Liver (tissue), 9 donors: ENCODE data around the gene DOCK1. TPM values are rescaled to one million over a fixed set of nuclear protein-coding genes. Genes with fewer than 3 reads are reported as not detected.

ENCODE experiments used
- DNase-seq: peaks from one replicate; pipeline ENCODE4 v3.0.0-alpha.2; 2017; ENCODE audit warnings: low spot score
- H3K27ac ChIP-seq, 2 donors: one replicate each; pipeline ENCODE4 v1.7.0; 2013; ENCODE audit warnings: inconsistent platforms in 2 of 2, low read length in 2 of 2, control low read depth in 1 of 2, low read depth in 1 of 2, mild to moderate bottlenecking in 1 of 2
- H3K27me3 ChIP-seq, 4 donors: one replicate each; pipeline versions ENCODE4 v1.6.1 to v1.7.0; 2013; ENCODE audit warnings: low read length in 3 of 4, inconsistent platforms in 1 of 4, mild to moderate bottlenecking in 1 of 4, moderate library complexity in 1 of 4; ENCODE audit not compliant: control insufficient read depth in 4 of 4, insufficient read depth in 4 of 4
- H3K36me3 ChIP-seq, 4 donors: one replicate each; pipeline versions ENCODE4 v1.6.1 to v1.7.0; 2013; ENCODE audit warnings: low read length in 3 of 4, mild to moderate bottlenecking in 3 of 4, low read depth in 1 of 4, moderate library complexity in 1 of 4; ENCODE audit not compliant: control insufficient read depth in 4 of 4, insufficient read depth in 3 of 4
- H3K4me1 ChIP-seq, 4 donors: one replicate each; pipeline versions ENCODE4 v1.6.1 to v1.7.0; 2013; ENCODE audit warnings: low read length in 3 of 4, mild to moderate bottlenecking in 3 of 4, moderate library complexity in 1 of 4; ENCODE audit not compliant: control insufficient read depth in 4 of 4, insufficient read depth in 4 of 4
- H3K4me3 ChIP-seq, 3 donors: one replicate each; pipeline versions ENCODE4 v1.6.1 to v1.7.0; 2013; ENCODE audit warnings: low read length in 3 of 3, control low read depth in 1 of 3, low read depth in 1 of 3, mild to moderate bottlenecking in 1 of 3
- H3K9ac ChIP-seq, 2 donors: one replicate each; pipeline ENCODE4 v1.7.0; 2013; ENCODE audit warnings: low read length in 2 of 2, mild to moderate bottlenecking in 2 of 2, moderate library complexity in 2 of 2, control low read depth in 1 of 2, low read depth in 1 of 2
- H3K9me3 ChIP-seq, 4 donors: one replicate each; pipeline versions ENCODE4 v1.6.1 to v1.7.0; 2013; ENCODE audit warnings: low read length in 3 of 4; ENCODE audit not compliant: control insufficient read depth in 4 of 4
- EGR1 ChIP-seq, 2 donors: IDR thresholded peaks; 2 replicates each; pipeline ENCODE4 v1.6.1; 2016 to 2018; ENCODE audit warnings: antibody characterized with exemption in 2 of 2, low read depth in 2 of 2
- FOXA1 ChIP-seq: IDR thresholded peaks from 2 replicates; pipeline ENCODE4 v1.6.1; 2016; ENCODE audit warnings: antibody characterized with exemption
- FOXA2 ChIP-seq: IDR thresholded peaks from 2 replicates; pipeline ENCODE4 v1.6.1; 2016; ENCODE audit warnings: antibody characterized with exemption
- GABPA ChIP-seq, 2 donors: IDR thresholded peaks in 1 of 2; conservative IDR thresholded peaks in 1 of 2; 2 replicates each; pipeline ENCODE4 v1.6.1; 2016; ENCODE audit warnings: antibody characterized with exemption in 2 of 2, mild to moderate bottlenecking in 1 of 2, moderate library complexity in 1 of 2
- HNF4A ChIP-seq, 2 donors: conservative IDR thresholded peaks; 2 replicates each; pipeline ENCODE4 v1.6.1; 2016; ENCODE audit warnings: antibody characterized with exemption in 2 of 2, mild to moderate bottlenecking in 2 of 2
- HNF4G ChIP-seq: IDR thresholded peaks from 2 replicates; pipeline ENCODE4 v1.6.1; 2016; ENCODE audit warnings: antibody characterized with exemption
- JUND ChIP-seq, 2 donors: IDR thresholded peaks; 2 replicates each; pipeline ENCODE4 v1.6.1; 2016; ENCODE audit warnings: antibody characterized with exemption in 2 of 2
- NR2F2 ChIP-seq: IDR thresholded peaks from 2 replicates; pipeline ENCODE4 v1.6.1; 2016; ENCODE audit warnings: antibody characterized with exemption
- RAD21 ChIP-seq, 2 donors: IDR thresholded peaks; 2 replicates each; pipeline ENCODE4 v1.6.1; 2016; ENCODE audit warnings: antibody characterized with exemption in 2 of 2, mild to moderate bottlenecking in 2 of 2
- RXRA ChIP-seq, 2 donors: IDR thresholded peaks; 2 replicates each; pipeline ENCODE4 v1.6.1; 2017 to 2018; ENCODE audit warnings: antibody characterized with exemption in 2 of 2, mild to moderate bottlenecking in 1 of 2
- SP1 ChIP-seq: IDR thresholded peaks from 2 replicates; pipeline ENCODE4 v1.6.1; 2018; ENCODE audit warnings: antibody characterized with exemption, mild to moderate bottlenecking
- TAF1 ChIP-seq: conservative IDR thresholded peaks from 2 replicates; pipeline ENCODE4 v1.6.1; 2016; ENCODE audit warnings: antibody characterized with exemption, mild to moderate bottlenecking
- YY1 ChIP-seq: IDR thresholded peaks from 2 replicates; pipeline ENCODE4 v1.6.1; 2016; ENCODE audit warnings: antibody characterized with exemption, mild to moderate bottlenecking
- WGBS: extraction: QIAGEN DNeasy Blood & Tissue Kit; methylation state at CpG from one replicate; pipeline ENCODE4 v1.1.7; 2013; 5-methylcytosine and 5-hydroxymethylcytosine counted together
- polyA plus RNA-seq, 2 donors: library from polyadenylated mRNA; stranded (reverse) in 1 of 2; unstranded in 1 of 2; fragments of 200-250 nt in 1 of 2; fragments of >200 nt in 1 of 2; fragmentation: Nextera tagmentation in 1 of 2; extraction: Ambion mirVana in 1 of 2; gene quantifications; one replicate each; pipeline versions ENCODE4 v1.2.1 to v1.2.3, GENCODE V29; 2013 to 2015
- total RNA-seq, 2 donors: library from RNA; depleted of rRNA; stranded (reverse); fragments of >200 nt; gene quantifications; one replicate each; pipeline ENCODE4 v1.2.3, GENCODE V29; 2014
- TF ChIP-seq, protein P1 (sequence below): IDR thresholded peaks from 2 replicates; pipeline ENCODE4 v1.6.1; 2016; ENCODE audit warnings: antibody characterized with exemption, mild to moderate bottlenecking
- TF ChIP-seq, protein P2 (sequence below): IDR thresholded peaks from 2 replicates; pipeline ENCODE4 v1.6.1; 2016; ENCODE audit warnings: antibody characterized with exemption
- TF ChIP-seq, protein P3 (sequence below): IDR thresholded peaks from 2 replicates; pipeline ENCODE4 v1.6.1; 2016; ENCODE audit warnings: antibody characterized with exemption
- TF ChIP-seq, protein P4 (sequence below): fragments of 150-350 bp; IDR thresholded peaks from 2 replicates; pipeline ENCODE4 v1.5.1; 2017; ENCODE audit warnings: improper control_type of control experiment, low read depth, low read length; ENCODE audit not compliant: missing input control
- TF ChIP-seq, protein P5 (sequence below): IDR thresholded peaks from 2 replicates; pipeline ENCODE4 v1.6.1; 2016; ENCODE audit warnings: antibody characterized with exemption
- donor health status: healthy.
- donor health status: healthy.
- donor health status: healthy.
- donor health status: healthy.
- donor health status: healthy.

The DOCK1 gene
- total and polyA plus RNA-seq, 4 donors = 3.8 to 28.8 (median 9.1) TPM

DNA sequence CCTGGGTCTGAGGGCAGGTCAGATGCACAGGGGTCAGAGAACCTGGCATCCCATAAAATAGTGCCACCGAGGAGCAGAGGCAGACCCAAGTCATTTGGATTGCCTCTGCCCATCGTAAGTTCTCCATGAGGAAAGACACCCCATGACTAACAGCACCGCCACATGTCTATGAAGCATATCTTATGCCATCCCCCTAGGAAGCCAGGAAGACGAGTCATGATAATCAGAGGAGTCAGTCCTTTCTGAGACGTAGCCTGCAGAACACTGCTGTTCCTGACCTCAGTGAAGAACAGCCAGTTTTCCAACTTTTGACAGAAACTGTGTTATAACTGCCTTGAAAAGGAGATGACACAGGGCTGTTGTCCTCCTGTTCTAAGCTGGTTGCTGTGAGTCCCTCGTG lies 239.9 kb downstream of the DOCK1 start:
- Histone ChIP-seq H3K9me3 (no peaks in the 10 kb centered on the region), H3K4me3 (no peak overlapping the region), H3K36me3 (no peaks in the 10 kb centered on the region), H3K9ac (no peak overlapping the region), H3K4me1 (no peaks in the 10 kb centered on the region), H3K27ac (no peak overlapping the region), H3K27me3 (no peaks in the 10 kb centered on the region)
- 95% methylated on average over 6 of the region's 6 CpGs for WGBS
- TF ChIP-seq FOXA2 (no peak), SP1 (no peak), NR2F2 (no peak), GABPA (IDR thresholded peaks at IDR 0.05 in 1 of 2, conservative IDR thresholded peaks at IDR 0.05 in 1 of 2) (no peak), JUND (IDR thresholded peaks at IDR 0.05) (no peak), TAF1 (no peak), HNF4G (no peak), HNF4A (conservative IDR thresholded peaks at IDR 0.05) (no peak), FOXA1 (no peak), YY1 (no peak), EGR1 (IDR thresholded peaks at IDR 0.05; ENCODE audit: low read depth in 2 of 2) (no peak), RAD21 (IDR thresholded peaks at IDR 0.05) (no peak), RXRA (IDR thresholded peaks at IDR 0.05) (no peak)
- TF ChIP-seq, protein P1, sequence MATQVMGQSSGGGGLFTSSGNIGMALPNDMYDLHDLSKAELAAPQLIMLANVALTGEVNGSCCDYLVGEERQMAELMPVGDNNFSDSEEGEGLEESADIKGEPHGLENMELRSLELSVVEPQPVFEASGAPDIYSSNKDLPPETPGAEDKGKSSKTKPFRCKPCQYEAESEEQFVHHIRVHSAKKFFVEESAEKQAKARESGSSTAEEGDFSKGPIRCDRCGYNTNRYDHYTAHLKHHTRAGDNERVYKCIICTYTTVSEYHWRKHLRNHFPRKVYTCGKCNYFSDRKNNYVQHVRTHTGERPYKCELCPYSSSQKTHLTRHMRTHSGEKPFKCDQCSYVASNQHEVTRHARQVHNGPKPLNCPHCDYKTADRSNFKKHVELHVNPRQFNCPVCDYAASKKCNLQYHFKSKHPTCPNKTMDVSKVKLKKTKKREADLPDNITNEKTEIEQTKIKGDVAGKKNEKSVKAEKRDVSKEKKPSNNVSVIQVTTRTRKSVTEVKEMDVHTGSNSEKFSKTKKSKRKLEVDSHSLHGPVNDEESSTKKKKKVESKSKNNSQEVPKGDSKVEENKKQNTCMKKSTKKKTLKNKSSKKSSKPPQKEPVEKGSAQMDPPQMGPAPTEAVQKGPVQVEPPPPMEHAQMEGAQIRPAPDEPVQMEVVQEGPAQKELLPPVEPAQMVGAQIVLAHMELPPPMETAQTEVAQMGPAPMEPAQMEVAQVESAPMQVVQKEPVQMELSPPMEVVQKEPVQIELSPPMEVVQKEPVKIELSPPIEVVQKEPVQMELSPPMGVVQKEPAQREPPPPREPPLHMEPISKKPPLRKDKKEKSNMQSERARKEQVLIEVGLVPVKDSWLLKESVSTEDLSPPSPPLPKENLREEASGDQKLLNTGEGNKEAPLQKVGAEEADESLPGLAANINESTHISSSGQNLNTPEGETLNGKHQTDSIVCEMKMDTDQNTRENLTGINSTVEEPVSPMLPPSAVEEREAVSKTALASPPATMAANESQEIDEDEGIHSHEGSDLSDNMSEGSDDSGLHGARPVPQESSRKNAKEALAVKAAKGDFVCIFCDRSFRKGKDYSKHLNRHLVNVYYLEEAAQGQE = no peak
- TF ChIP-seq, protein P2, sequence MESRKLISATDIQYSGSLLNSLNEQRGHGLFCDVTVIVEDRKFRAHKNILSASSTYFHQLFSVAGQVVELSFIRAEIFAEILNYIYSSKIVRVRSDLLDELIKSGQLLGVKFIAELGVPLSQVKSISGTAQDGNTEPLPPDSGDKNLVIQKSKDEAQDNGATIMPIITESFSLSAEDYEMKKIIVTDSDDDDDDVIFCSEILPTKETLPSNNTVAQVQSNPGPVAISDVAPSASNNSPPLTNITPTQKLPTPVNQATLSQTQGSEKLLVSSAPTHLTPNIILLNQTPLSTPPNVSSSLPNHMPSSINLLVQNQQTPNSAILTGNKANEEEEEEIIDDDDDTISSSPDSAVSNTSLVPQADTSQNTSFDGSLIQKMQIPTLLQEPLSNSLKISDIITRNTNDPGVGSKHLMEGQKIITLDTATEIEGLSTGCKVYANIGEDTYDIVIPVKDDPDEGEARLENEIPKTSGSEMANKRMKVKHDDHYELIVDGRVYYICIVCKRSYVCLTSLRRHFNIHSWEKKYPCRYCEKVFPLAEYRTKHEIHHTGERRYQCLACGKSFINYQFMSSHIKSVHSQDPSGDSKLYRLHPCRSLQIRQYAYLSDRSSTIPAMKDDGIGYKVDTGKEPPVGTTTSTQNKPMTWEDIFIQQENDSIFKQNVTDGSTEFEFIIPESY = no peak
- TF ChIP-seq, protein P3, sequence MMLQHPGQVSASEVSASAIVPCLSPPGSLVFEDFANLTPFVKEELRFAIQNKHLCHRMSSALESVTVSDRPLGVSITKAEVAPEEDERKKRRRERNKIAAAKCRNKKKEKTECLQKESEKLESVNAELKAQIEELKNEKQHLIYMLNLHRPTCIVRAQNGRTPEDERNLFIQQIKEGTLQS = no peak
- TF ChIP-seq, protein P4, sequence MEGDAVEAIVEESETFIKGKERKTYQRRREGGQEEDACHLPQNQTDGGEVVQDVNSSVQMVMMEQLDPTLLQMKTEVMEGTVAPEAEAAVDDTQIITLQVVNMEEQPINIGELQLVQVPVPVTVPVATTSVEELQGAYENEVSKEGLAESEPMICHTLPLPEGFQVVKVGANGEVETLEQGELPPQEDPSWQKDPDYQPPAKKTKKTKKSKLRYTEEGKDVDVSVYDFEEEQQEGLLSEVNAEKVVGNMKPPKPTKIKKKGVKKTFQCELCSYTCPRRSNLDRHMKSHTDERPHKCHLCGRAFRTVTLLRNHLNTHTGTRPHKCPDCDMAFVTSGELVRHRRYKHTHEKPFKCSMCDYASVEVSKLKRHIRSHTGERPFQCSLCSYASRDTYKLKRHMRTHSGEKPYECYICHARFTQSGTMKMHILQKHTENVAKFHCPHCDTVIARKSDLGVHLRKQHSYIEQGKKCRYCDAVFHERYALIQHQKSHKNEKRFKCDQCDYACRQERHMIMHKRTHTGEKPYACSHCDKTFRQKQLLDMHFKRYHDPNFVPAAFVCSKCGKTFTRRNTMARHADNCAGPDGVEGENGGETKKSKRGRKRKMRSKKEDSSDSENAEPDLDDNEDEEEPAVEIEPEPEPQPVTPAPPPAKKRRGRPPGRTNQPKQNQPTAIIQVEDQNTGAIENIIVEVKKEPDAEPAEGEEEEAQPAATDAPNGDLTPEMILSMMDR = no peak
- TF ChIP-seq, protein P5, sequence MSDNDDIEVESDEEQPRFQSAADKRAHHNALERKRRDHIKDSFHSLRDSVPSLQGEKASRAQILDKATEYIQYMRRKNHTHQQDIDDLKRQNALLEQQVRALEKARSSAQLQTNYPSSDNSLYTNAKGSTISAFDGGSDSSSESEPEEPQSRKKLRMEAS = no peak
- DNase-seq = no peak
